ENCODE results near the gene CCDC184.
A peak's percentile ranks its signal among the peaks of the same experiment; 100 is the strongest.

The CCDC184 gene

GRCh38 chr12:48185181-48185919 lies 1.9 kb downstream of the CCDC184 start:
- TF ChIP-seq, protein P1, sequence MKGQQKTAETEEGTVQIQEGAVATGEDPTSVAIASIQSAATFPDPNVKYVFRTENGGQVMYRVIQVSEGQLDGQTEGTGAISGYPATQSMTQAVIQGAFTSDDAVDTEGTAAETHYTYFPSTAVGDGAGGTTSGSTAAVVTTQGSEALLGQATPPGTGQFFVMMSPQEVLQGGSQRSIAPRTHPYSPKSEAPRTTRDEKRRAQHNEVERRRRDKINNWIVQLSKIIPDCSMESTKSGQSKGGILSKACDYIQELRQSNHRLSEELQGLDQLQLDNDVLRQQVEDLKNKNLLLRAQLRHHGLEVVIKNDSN (IDR thresholded peaks at IDR 0.05): no peak
- TF ChIP-seq ZBTB7A (IDR thresholded peaks at IDR 0.05; ENCODE audit: low read depth) (no peak), EP300 (IDR thresholded peaks at IDR 0.05; ENCODE audit: borderline replicate concordance) (no peak), FOXM1 (IDR thresholded peaks at IDR 0.05; ENCODE audit: borderline replicate concordance, low read depth) (no peak), CREB1 (IDR thresholded peaks at IDR 0.05; ENCODE audit: low read depth) (no peak), YY1 (IDR thresholded peaks at IDR 0.05; ENCODE audit: low read depth) (no peak), CEBPB (IDR thresholded peaks at IDR 0.05) (no peak), MAX (IDR thresholded peaks at IDR 0.05) (no peak), RAD21 (IDR thresholded peaks at IDR 0.05; ENCODE audit: low read depth) (no peak), NFIC (IDR thresholded peaks at IDR 0.05) (no peak), EGR1 (IDR thresholded peaks at IDR 0.05) (no peak), REST (IDR thresholded peaks at IDR 0.05; ENCODE audit: low read depth) (no peak)

- TF ChIP-seq REST (IDR thresholded peaks at IDR 0.05; ENCODE audit: low read depth): no peak
- TF ChIP-seq TCF12 (IDR thresholded peaks at IDR 0.05; ENCODE audit: low read depth): no peak
- TF ChIP-seq TAF1 (IDR thresholded peaks at IDR 0.05; ENCODE audit: low read depth): no peak
- TF ChIP-seq CEBPB (IDR thresholded peaks at IDR 0.05): no peak
- TF ChIP-seq EGR1 (IDR thresholded peaks at IDR 0.05): no peak
- no peak for TF ChIP-seq ZBTB7A (IDR thresholded peaks at IDR 0.05; ENCODE audit: low read depth)
- no peak for TF ChIP-seq EP300 (IDR thresholded peaks at IDR 0.05; ENCODE audit: borderline replicate concordance)
- TF ChIP-seq CREB1 (IDR thresholded peaks at IDR 0.05; ENCODE audit: low read depth): no peak
- TF ChIP-seq RAD21 (IDR thresholded peaks at IDR 0.05; ENCODE audit: low read depth): no peak
- TF ChIP-seq FOXM1 (IDR thresholded peaks at IDR 0.05; ENCODE audit: borderline replicate concordance, low read depth): no peak
- TF ChIP-seq, protein P1 (IDR thresholded peaks at IDR 0.05): no peak
- no peak for TF ChIP-seq YY1 (IDR thresholded peaks at IDR 0.05; ENCODE audit: low read depth)
- no peak for TF ChIP-seq NFIC (IDR thresholded peaks at IDR 0.05)
- no peak for TF ChIP-seq TEAD4 (IDR thresholded peaks at IDR 0.05)
- no peak for TF ChIP-seq MAX (IDR thresholded peaks at IDR 0.05)
Measured at GRCh38 chr12:48187916-48188695, 4.7 kb downstream of the CCDC184 start.

DNA sequence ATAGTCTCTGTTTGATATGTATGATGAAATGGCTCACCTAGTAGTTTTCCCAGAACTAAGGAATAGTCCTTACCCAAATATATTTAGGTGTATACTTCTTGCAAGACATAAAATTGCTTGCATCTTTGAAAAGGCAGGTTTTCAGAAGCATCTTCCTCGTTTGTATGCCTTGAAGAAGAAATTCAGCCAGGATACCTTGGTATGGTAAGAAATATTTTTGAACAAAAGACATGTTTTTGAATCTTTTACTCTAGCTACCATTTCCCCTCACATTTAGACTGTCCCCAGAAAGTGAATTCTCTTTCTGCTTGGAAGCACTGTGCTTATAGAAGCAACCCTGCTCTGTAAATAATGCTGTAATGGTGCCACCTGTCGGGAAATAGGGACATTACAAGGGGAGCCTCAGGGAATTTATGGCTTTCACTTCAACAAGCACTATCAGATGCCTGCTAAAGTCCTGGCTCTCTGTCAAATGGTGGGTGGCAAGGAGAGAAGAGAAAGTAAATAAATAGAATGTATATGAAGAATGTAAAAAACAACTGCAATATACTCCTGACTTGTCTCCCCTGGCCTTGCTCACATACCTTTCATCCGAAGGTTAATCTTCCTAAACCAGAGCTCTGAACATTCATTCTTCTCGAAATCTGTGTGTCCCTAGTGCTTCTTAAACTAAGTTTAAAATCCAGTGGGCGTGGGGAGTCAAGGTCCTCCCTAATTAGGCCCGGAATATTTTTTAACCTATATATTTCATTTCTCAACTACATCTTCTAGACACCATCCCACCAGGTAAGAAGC lies 6.1 kb downstream of the CCDC184 start:
- TF ChIP-seq NFIC (IDR thresholded peaks at IDR 0.05): no peak
- peak; percentile 87 for TF ChIP-seq RAD21 (IDR thresholded peaks at IDR 0.05; ENCODE audit: low read depth)

GRCh38 chr12:48191096-48191495 lies 7.7 kb downstream of the CCDC184 start:
- no peak for TF ChIP-seq NFIC (IDR thresholded peaks at IDR 0.05)
- TF ChIP-seq RAD21 (IDR thresholded peaks at IDR 0.05; ENCODE audit: low read depth): no peak
- no peak for TF ChIP-seq TCF12 (IDR thresholded peaks at IDR 0.05; ENCODE audit: low read depth)
- TF ChIP-seq REST (IDR thresholded peaks at IDR 0.05; ENCODE audit: low read depth): no peak
- TF ChIP-seq CEBPB (IDR thresholded peaks at IDR 0.05): no peak
- TF ChIP-seq, protein P1 (IDR thresholded peaks at IDR 0.05): no peak
- TF ChIP-seq TAF1 (IDR thresholded peaks at IDR 0.05; ENCODE audit: low read depth): no peak
- no peak for TF ChIP-seq MAX (IDR thresholded peaks at IDR 0.05)
- no peak for TF ChIP-seq EP300 (IDR thresholded peaks at IDR 0.05; ENCODE audit: borderline replicate concordance)
- TF ChIP-seq EGR1 (IDR thresholded peaks at IDR 0.05): no peak
- no peak for TF ChIP-seq ZBTB7A (IDR thresholded peaks at IDR 0.05; ENCODE audit: low read depth)
- no peak for TF ChIP-seq YY1 (IDR thresholded peaks at IDR 0.05; ENCODE audit: low read depth)
- no peak for TF ChIP-seq TEAD4 (IDR thresholded peaks at IDR 0.05)
- no peak for TF ChIP-seq CREB1 (IDR thresholded peaks at IDR 0.05; ENCODE audit: low read depth)
- no peak for TF ChIP-seq FOXM1 (IDR thresholded peaks at IDR 0.05; ENCODE audit: borderline replicate concordance, low read depth)

Measured in Ishikawa (cell line).